HepG2 (cell line): ENCODE results near the gene ALG13. TPM values are rescaled to one million over a fixed set of nuclear protein-coding genes. Genes with fewer than 3 reads are reported as not detected.

Source experiments
- ATAC-seq: fragments of 200-7000 bp; cut with Tn5 transposase; 3 replicates; pipeline ENCODE4 v1.9.1; 2020; ENCODE audit warnings: mild to moderate bottlenecking, moderate library complexity
- BruUV-seq: library from RNA; stranded (reverse); fragments of 400-500 nt; replicated peaks from 2 replicates; lab custom pipeline; 2021; lab: Mats Ljungman, UMichigan
- CTCF ChIA-PET: fragments of 300-600 bp; formaldehyde crosslinking; extraction: SDS; loops from one replicate; lab custom pipeline; 2021; ENCODE audit warnings: low total read pairs, inconsistent platforms, low intra/inter-chr PET ratio; lab: Yijun Ruan, JAX
- POLR2A ChIA-PET: fragments of 350-600 bp; sonication (Branson Sonifier 250); formaldehyde crosslinking; loops from one replicate; lab custom pipeline; 2020; ENCODE audit warnings: antibody characterized with exemption, inconsistent platforms; lab: Yijun Ruan, JAX
- DNase-seq: peaks from one replicate; pipeline ENCODE4 v3.0.0-alpha.2; 2015; ENCODE audit warnings: low spot score
- FAIRE-seq: peaks from 3 replicates; lab custom pipeline; 2011; peaks lifted over from hg19 to GRCh38; lab: Jason Lieb, UNC
- H2AFZ ChIP-seq: one replicate; pipeline ENCODE4 v1.6.1; 2011; ENCODE audit warnings: low read length, inconsistent platforms
- H3K27ac ChIP-seq: fragments of 300-600 bp; 3 replicates; pipeline ENCODE4 v1.8.0; 2011; ENCODE audit warnings: mixed run types, mild to moderate bottlenecking, mixed read lengths, low read length, inconsistent platforms; ENCODE audit not compliant: insufficient read depth; ENCODE audit errors: extremely low read length
- H3K27me3 ChIP-seq, 2 experiments: fragments of 200-600 bp in 1 of 2; 2 replicates in 1 of 2; 3 replicates in 1 of 2; pipeline versions ENCODE4 v1.6.0 to v1.8.0; 2011; ENCODE audit warnings: low read length in 2 of 2, mild to moderate bottlenecking in 2 of 2, moderate library complexity in 2 of 2, inconsistent platforms in 1 of 2; ENCODE audit not compliant: insufficient read depth in 2 of 2, control insufficient read depth in 1 of 2
- H3K36me3 ChIP-seq, 2 experiments: fragments of 200-600 bp in 1 of 2; replicated peaks in 1 of 2; 2 replicates in 1 of 2; 3 replicates in 1 of 2; pipeline versions ENCODE4 v1.5.1 to v1.8.0; 2011; ENCODE audit warnings: low read length in 2 of 2, inconsistent platforms in 1 of 2; ENCODE audit not compliant: insufficient read depth in 2 of 2, control insufficient read depth in 1 of 2
- H3K4me1 ChIP-seq: 2 replicates; pipeline ENCODE4 v1.5.1; 2012; ENCODE audit warnings: low read length, inconsistent platforms; ENCODE audit not compliant: insufficient read depth
- H3K4me2 ChIP-seq: 2 replicates; pipeline ENCODE4 v1.6.0; 2011; ENCODE audit warnings: low read depth, low read length, inconsistent platforms
- H3K4me3 ChIP-seq, 3 experiments: fragments of 200-600 bp in 1 of 3; sonication (generic), shearing (Covaris generic) in 1 of 3; replicated peaks in 1 of 3; 2 replicates each; pipeline ENCODE4 v1.5.1; 2011 to 2016; ENCODE audit warnings: low read length in 3 of 3, inconsistent platforms in 2 of 3, low read depth in 2 of 3, mild to moderate bottlenecking in 2 of 3, control low read depth in 1 of 3, mixed read lengths in 1 of 3; ENCODE audit not compliant: insufficient read depth in 1 of 3
- H3K79me2 ChIP-seq: one replicate; pipeline ENCODE4 v1.6.1; 2011; ENCODE audit warnings: low read length, inconsistent platforms; ENCODE audit not compliant: insufficient read depth
- H3K9ac ChIP-seq: 2 replicates; pipeline ENCODE4 v1.6.0; 2011; ENCODE audit warnings: mild to moderate bottlenecking, low read depth, low read length, inconsistent platforms; ENCODE audit not compliant: insufficient read depth
- H3K9me3 ChIP-seq: 2 replicates; pipeline ENCODE4 v1.5.1; 2012; ENCODE audit warnings: mild to moderate bottlenecking, low read length
- H4K20me1 ChIP-seq: 2 replicates; pipeline ENCODE4 v1.6.0; 2011; ENCODE audit warnings: inconsistent platforms, mild to moderate bottlenecking, low read length, moderate library complexity; ENCODE audit not compliant: insufficient read depth
- CCAR2 ChIP-seq: fragments of 200-400 bp; formaldehyde crosslinking; optimal IDR thresholded peaks from 2 replicates; pipeline ENCODE3; 2018; ENCODE audit warnings: low read depth, mild to moderate bottlenecking, low read length, moderate library complexity
- ERF ChIP-seq: IDR thresholded peaks from 2 replicates; pipeline ENCODE4 v1.6.1; 2018; ENCODE audit warnings: missing biosample characterization, missing genetic modification reagents
- NCOA2 ChIP-seq: sonication (generic); formaldehyde crosslinking; IDR thresholded peaks from 2 replicates; pipeline ENCODE4 v1.8.0; 2022; ENCODE audit warnings: inconsistent platforms
- PHF5A ChIP-seq: IDR thresholded peaks from one replicate; pipeline ENCODE4 v1.6.1; 2018; ENCODE audit warnings: low read depth, missing genetic modification reagents; ENCODE audit not compliant: unreplicated experiment
- PHF8 ChIP-seq: sonication (generic); formaldehyde crosslinking; IDR thresholded peaks from 2 replicates; pipeline ENCODE4 v1.5.0; 2020; ENCODE audit warnings: missing genetic modification reagents
- POLR2AphosphoS5 ChIP-seq: IDR thresholded peaks from 2 replicates; pipeline ENCODE4 v1.6.1; 2012; ENCODE audit warnings: low read depth, low read length
- SIX1 ChIP-seq: sonication (generic); formaldehyde crosslinking; IDR thresholded peaks from 2 replicates; pipeline ENCODE4 v1.4.0; 2020; ENCODE audit warnings: missing genetic modification reagents, borderline replicate concordance
- TOPORS ChIP-seq: sonication (generic); formaldehyde crosslinking; IDR thresholded peaks from 2 replicates; pipeline ENCODE4 v1.8.0; 2023; ENCODE audit warnings: mild to moderate bottlenecking, missing genetic modification reagents
- ZFP82 ChIP-seq: sonication (generic); formaldehyde crosslinking; IDR thresholded peaks from 2 replicates; pipeline ENCODE4 v1.5.1; 2020; ENCODE audit warnings: mild to moderate bottlenecking, missing genetic modification reagents, borderline replicate concordance
- ZNF761 ChIP-seq: sonication (generic); formaldehyde crosslinking; conservative IDR thresholded peaks from 2 replicates; pipeline ENCODE4 v1.4.0; 2020; ENCODE audit warnings: mild to moderate bottlenecking, missing genetic modification reagents
- WGBS: methylation state at CpG from one replicate; pipeline ENCODE4 v1.1.6; 2017; ENCODE audit warnings: low lambda C conversion rate; 5-methylcytosine and 5-hydroxymethylcytosine counted together
- in situ Hi-C: cut with HindIII; loops from 2 replicates; pipeline ENCODE4 v1.10.0; 2017; ENCODE audit warnings: low pct_unique_long_range_greater_than_20kb; ENCODE audit not compliant: extremely low pct_ligation_motif_present
- intact Hi-C: fragments of 100-400 bp; cut with micrococcal nuclease; formaldehyde crosslinking; loops from one replicate; pipeline ENCODE4 v1.10.0; 2022; ENCODE audit not compliant: unreplicated experiment
- polyA plus RNA-seq, 8 experiments: library from polyadenylated mRNA; depleted of rRNA in 3 of 8; stranded (reverse) in 7 of 8; unstranded in 1 of 8; fragments of >200 nt; fragmentation: Illumina TruSeq in 4 of 8; extraction: Trizol in 4 of 8; gene quantifications; 2 replicates each; pipeline versions ENCODE4 v1.2.1 to v1.2.3, GENCODE V29; 2011 to 2016; ENCODE audit warnings: low read depth in 4 of 8, missing spikeins in 1 of 8, mixed read lengths in 1 of 8; ENCODE audit not compliant: insufficient read depth in 1 of 8
- total RNA-seq, 5 experiments: library from RNA; depleted of rRNA; stranded (reverse); fragments of >200 nt; fragmentation: Illumina TruSeq; extraction: Trizol; gene quantifications; 2 replicates each; pipeline ENCODE4 v1.2.3, GENCODE V29; 2016; ENCODE audit warnings: low read depth in 1 of 5
- TF ChIP-seq, protein P1 (sequence below): sonication (generic); formaldehyde crosslinking; IDR thresholded peaks from 2 replicates; pipeline ENCODE4 v1.8.0; 2022; ENCODE audit warnings: mild to moderate bottlenecking, missing genetic modification reagents, moderate library complexity
- TF ChIP-seq, protein P2 (sequence below): sonication (generic); formaldehyde crosslinking; IDR thresholded peaks from 2 replicates; pipeline ENCODE4 v1.9.0; 2021; ENCODE audit warnings: missing genetic modification reagents, mild to moderate bottlenecking, borderline replicate concordance
- TF ChIP-seq, protein P3 (sequence below): IDR thresholded peaks from 2 replicates; pipeline ENCODE4 v1.6.1; 2012; ENCODE audit warnings: low read depth, low read length, improper control_type of control experiment
- TF ChIP-seq, protein P4 (sequence below): sonication (generic); IDR thresholded peaks from 2 replicates; pipeline ENCODE4 v1.6.1; 2016; ENCODE audit warnings: low read depth, borderline replicate concordance
- TF ChIP-seq, protein P5 (sequence below): sonication (generic); formaldehyde crosslinking; IDR thresholded peaks from 2 replicates; pipeline ENCODE4; 2020; ENCODE audit warnings: missing genetic modification reagents, mild to moderate bottlenecking, borderline replicate concordance

ALG13 gene
- total and polyA plus RNA-seq, 2 of the 13 experiments (the other 11 are each of a cell fraction or from before 2014, with no cell fraction given), result 31.2 to 65.5 TPM

DNA sequence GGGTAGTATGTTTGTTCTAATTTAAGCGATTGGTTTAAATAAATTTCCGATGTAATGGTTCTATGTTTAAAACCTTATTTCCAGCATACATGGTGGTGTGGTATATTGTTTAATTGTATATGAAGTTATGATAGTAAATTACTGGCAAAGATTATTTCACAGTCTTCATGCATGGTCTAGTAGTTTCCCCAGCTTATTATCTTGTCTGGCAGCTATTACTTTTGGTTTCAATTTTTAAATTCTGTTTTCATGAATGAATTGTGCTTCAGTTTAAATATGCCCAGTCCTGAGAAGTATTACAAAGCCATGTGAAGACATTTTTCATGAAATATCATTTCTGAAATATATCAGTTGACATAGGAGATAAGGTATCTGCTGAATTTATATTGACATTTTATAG lies 6.3 kb downstream of the ALG13 start (continued):
- TF ChIP-seq SIX1, result no peak
- no peak for TF ChIP-seq CCAR2
- TF ChIP-seq, protein P1, sequence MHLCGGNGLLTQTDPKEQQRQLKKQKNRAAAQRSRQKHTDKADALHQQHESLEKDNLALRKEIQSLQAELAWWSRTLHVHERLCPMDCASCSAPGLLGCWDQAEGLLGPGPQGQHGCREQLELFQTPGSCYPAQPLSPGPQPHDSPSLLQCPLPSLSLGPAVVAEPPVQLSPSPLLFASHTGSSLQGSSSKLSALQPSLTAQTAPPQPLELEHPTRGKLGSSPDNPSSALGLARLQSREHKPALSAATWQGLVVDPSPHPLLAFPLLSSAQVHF (CRISPR knock-in tag), result no peak
- no peak for TF ChIP-seq ERF (CRISPR knock-in tag)
- no peak for TF ChIP-seq PHF8
- TF ChIP-seq ZFP82, result no peak
- TF ChIP-seq, protein P2, sequence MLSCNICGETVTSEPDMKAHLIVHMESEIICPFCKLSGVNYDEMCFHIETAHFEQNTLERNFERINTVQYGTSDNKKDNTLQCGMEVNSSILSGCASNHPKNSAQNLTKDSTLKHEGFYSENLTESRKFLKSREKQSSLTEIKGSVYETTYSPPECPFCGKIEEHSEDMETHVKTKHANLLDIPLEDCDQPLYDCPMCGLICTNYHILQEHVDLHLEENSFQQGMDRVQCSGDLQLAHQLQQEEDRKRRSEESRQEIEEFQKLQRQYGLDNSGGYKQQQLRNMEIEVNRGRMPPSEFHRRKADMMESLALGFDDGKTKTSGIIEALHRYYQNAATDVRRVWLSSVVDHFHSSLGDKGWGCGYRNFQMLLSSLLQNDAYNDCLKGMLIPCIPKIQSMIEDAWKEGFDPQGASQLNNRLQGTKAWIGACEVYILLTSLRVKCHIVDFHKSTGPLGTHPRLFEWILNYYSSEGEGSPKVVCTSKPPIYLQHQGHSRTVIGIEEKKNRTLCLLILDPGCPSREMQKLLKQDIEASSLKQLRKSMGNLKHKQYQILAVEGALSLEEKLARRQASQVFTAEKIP (CRISPR knock-in tag), result no peak

DNA sequence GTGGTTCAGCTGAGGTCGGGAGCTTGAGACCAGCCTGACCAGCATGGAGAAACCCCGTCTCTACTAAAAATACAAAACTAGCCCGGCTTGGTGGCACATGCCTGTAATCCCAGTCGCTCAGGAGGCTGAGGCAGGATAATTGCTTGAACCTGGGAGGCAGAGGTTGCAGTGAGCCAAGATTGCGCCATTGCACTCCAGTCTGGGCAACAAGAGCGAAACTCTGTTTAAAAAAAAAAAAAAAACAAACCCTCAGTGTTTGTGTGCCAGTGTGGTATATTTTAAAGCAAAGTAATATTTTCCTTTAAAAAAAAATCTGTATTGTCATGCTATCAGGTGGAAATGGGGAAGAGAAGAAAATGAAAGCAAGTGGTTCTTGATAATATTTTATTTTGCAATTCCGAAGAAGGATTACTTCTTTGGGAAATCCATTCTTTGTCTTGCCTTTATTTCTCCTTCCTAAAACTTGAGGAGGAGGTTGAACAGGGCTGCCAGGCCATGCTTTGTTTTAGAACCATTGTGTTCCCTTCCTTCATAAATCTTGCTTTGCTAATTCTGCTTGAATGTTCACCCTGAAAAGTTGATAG lies 14.4 kb downstream of the ALG13 start:
- Histone ChIP-seq H3K27me3 (no peaks in the 10 kb centered on the region), H3K4me1 (no peaks in the 10 kb centered on the region), H3K4me3 (no peak overlapping the region), H3K36me3 (no peaks in the 10 kb centered on the region), H3K27ac (no peak overlapping the region), H4K20me1 (no peaks in the 10 kb centered on the region), H3K9ac (no peak overlapping the region), H3K4me2 (no peak overlapping the region), H3K79me2 (no peaks in the 10 kb centered on the region), H2AFZ (no peak overlapping the region), H3K9me3 (no peaks in the 10 kb centered on the region)
- no peak for ATAC-seq
- no peak for DNase-seq
- ChIA-PET CTCF (no interaction called here), POLR2A (no interaction called here)
- intact Hi-C loops (no loop called here), in situ Hi-C loops (no loop called here)
- no peak for FAIRE-seq
- WGBS, result 96% methylated on average over 6 of the region's 7 CpGs
- BruUV-seq, result no TSS peak
- TF ChIP-seq PHF5A (CRISPR knock-in tag) (no peak), TOPORS (CRISPR knock-in tag) (no peak), POLR2AphosphoS5 (no peak), ZNF761 (no peak), NCOA2 (CRISPR knock-in tag) (no peak)
- TF ChIP-seq, protein P3, sequence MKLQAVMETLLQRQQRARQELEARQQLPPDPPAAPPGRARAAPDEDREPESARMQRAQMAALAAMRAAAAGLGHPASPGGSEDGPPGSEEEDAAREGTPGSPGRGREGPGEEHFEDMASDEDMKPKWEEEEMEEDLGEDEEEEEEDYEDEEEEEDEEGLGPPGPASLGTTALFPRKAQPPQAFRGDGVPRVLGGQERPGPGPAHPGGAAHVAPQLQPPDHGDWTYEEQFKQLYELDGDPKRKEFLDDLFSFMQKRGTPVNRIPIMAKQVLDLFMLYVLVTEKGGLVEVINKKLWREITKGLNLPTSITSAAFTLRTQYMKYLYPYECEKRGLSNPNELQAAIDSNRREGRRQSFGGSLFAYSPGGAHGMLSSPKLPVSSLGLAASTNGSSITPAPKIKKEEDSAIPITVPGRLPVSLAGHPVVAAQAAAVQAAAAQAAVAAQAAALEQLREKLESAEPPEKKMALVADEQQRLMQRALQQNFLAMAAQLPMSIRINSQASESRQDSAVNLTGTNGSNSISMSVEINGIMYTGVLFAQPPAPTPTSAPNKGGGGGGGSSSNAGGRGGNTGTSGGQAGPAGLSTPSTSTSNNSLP, result no peak
- TF ChIP-seq, protein P4, sequence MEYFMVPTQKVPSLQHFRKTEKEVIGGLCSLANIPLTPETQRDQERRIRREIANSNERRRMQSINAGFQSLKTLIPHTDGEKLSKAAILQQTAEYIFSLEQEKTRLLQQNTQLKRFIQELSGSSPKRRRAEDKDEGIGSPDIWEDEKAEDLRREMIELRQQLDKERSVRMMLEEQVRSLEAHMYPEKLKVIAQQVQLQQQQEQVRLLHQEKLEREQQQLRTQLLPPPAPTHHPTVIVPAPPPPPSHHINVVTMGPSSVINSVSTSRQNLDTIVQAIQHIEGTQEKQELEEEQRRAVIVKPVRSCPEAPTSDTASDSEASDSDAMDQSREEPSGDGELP, result no peak
- TF ChIP-seq, protein P5, sequence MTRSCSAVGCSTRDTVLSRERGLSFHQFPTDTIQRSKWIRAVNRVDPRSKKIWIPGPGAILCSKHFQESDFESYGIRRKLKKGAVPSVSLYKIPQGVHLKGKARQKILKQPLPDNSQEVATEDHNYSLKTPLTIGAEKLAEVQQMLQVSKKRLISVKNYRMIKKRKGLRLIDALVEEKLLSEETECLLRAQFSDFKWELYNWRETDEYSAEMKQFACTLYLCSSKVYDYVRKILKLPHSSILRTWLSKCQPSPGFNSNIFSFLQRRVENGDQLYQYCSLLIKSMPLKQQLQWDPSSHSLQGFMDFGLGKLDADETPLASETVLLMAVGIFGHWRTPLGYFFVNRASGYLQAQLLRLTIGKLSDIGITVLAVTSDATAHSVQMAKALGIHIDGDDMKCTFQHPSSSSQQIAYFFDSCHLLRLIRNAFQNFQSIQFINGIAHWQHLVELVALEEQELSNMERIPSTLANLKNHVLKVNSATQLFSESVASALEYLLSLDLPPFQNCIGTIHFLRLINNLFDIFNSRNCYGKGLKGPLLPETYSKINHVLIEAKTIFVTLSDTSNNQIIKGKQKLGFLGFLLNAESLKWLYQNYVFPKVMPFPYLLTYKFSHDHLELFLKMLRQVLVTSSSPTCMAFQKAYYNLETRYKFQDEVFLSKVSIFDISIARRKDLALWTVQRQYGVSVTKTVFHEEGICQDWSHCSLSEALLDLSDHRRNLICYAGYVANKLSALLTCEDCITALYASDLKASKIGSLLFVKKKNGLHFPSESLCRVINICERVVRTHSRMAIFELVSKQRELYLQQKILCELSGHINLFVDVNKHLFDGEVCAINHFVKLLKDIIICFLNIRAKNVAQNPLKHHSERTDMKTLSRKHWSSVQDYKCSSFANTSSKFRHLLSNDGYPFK (CRISPR knock-in tag), result no peak
